Pulmonary artery endothelial cell (primary cell): Measurements from ENCODE around the gene ADAMTS13. TPM values are rescaled to one million over a fixed set of nuclear protein-coding genes. Genes with fewer than 3 reads are reported as not detected.

Experiments
- DNase-seq: peaks from one replicate; pipeline ENCODE4 v3.0.0-alpha.2; 2011; ENCODE audit warnings: low read depth, low spot score
- total RNA-seq: library from RNA; depleted of rRNA; stranded (reverse); fragments of >200 nt; gene quantifications from 2 replicates; pipeline ENCODE4 v1.2.3, GENCODE V29; 2014

ADAMTS13 gene
- total RNA-seq, 1 donor from 2014 or later, result 0.66 TPM

DNA sequence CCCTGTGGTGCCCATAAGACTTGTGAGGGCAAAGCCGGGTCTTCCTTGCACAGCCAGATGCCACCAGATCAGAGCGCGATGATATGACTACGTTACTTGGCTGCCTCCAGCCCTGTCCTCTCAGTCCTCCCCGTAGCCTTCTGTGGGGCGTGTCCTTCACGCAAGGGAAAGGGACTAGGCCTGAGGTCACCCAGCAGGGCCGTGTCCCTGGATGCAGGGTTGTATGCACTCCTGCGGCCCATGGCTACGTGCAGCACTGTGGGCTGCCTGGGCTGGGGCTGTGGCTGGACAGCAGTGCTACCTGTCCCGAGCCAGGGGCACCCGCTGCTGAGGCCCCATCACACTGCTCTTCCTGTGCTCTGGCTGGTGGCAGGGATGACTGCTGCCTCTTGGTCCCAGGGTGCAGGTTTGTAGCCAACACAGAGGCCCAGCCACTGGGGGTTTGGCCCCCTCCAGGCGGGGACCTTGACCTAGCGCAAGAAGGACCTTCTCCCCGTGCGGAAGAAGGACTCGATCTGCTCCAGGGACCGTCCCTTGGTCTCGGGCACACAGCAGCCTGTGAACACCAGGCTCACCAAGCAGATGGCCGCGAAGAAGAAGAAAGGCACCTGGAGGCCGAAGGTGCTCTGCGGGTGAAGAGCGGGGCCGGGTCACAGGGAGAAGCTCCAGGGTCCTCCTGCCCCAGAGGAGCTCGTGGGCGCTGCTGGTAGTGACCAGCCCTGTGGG is 49.5 kb downstream of the ADAMTS13 start:
- DNase-seq, result no peak

DNA sequence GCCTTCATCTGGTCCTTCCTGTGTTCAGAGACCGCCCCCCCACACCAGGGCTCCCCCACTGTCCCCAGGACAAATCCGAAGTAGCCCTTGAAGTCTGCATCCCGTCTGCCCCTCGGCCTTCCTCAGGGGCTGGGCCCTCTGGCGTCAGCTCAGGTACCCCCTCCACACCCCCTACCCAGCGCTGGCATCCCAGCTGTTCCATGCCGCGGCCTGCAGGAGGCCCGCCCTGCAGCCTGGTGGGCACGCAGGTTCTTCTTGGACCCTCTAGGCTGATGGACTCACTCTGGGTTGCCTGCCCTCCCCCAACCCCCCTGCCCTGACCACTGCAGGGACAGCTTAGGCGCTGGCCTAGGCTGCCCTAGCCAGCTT is 50.1 kb downstream of the ADAMTS13 start:
- no peak for DNase-seq

DNA sequence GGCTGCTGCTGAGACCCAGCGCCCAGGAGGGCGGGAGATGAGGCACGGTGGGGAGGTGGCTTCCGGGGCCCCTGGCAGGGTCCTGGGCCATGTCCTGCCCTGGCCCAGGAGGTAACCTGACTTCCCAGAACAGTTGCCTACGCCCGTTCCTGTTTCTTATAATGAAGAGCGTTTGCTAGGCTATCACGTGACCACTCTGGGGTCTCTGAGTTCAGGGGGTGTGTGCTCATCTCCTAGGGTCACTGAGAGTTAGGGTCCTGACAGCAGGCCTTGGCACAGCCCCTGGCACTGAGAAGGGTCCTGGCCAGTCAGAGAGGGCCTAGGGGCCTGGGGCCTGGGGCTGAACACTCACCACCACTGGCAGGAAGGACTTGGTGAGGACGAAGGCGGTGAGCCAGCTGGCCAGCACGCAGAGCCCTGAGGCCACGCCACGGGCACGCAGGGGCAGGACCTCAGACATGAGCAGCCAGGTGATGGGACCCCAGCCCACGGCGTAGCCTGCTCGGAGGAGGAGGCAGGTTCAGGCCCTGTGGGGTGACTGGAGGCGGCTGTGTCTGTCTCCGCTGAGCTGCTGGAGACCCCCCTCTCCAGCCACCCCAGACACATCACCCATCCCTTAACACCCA is 50.7 kb downstream of the ADAMTS13 start:
- DNase-seq, result no peak

DNA sequence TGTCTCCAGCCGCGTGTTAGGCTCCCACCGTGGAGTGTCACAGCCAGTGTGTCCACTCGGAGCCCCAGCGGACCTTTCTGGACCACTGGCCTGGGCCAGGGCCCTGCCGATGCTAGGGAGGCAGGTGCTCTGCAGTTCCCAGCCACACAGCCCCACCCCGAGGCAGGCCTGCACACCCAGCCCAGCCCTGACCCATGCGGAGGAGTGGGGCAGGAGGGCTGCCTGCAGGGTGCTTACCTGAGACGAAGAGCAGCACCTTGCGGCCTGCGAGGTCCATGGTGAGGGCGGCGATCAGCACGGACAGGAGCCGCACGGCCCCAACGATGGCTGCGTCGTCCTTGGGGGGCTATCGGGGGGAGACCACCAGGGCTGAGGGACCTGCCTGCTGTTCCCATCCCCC is 51.6 kb downstream of the ADAMTS13 start:
- DNase-seq, result no peak

DNA sequence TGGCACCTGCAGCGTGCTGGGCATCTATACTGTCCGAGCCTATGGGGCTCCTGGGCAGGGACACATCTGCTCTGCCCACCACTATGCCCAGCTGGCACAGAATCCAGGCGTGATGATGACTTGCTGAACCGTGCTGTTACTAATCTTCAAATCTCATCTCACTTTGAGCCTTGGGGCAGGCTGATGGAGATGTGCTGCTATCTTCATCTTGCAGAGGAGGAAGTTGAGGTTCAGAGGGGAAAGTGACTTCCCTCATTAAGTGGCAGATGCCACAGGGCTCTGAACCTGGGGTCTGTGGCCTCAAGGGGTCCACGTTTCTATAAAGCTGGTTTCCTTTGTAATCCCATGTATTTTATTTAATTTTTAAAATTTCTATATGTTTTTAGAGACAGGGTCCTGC is 52.0 kb downstream of the ADAMTS13 start:
- no peak for DNase-seq

DNA sequence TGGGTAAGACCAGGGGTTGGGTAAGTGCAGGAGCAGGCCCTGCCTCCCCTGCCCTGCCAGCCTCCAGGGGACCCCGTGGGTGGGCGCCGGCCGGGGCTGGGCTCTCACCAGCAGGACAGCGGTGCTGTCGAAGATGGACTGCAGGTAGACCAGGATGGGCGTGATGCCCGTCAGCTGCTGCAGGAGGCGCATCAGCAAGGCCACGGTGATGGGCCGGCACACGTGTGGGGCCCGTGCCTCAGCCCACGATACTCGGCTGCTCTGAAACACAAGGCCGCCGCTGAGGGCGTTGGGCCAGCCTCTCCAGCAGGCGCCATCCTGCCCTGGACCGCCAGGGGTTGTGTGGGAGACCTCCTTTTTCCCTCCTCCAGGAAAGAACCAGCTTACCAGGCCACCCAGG is 52.7 kb downstream of the ADAMTS13 start:
- DNase-seq, result no peak

DNA sequence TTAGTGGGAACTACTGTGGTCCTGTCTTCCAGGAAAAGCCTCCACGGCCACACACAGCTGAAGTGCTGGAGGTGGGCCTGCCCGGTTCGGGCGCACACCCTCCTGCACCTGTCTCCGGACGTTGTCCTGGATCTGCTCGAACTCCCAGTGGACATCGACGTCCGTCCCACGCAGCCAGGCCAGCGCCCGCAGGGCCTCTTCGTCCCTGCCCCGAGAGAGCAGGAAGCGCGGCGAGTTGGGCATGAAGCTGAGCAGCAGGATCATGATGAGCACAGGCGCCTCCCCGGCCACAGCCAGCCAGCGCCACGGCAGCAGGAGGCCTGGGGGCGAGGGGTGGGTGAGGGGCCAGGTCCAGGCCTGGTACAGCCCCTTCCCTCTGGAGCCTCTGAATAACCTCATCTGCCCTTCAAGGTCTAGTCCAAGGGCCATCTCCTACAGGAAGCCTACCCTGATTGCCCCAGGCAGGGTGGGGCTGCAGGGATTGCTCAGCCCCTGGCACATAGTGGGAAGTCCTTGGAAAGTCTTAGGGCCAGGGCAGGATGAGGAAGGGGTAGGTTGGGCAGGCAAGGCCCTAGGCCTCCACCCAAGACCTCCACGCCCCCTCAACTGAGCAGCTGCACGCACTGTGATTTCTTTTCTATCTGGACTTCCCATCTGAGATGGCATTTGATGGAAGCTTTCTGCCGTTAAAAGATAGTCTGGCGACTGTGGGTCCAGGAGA is 53.3 kb downstream of the ADAMTS13 start:
- DNase-seq, result no peak

DNA sequence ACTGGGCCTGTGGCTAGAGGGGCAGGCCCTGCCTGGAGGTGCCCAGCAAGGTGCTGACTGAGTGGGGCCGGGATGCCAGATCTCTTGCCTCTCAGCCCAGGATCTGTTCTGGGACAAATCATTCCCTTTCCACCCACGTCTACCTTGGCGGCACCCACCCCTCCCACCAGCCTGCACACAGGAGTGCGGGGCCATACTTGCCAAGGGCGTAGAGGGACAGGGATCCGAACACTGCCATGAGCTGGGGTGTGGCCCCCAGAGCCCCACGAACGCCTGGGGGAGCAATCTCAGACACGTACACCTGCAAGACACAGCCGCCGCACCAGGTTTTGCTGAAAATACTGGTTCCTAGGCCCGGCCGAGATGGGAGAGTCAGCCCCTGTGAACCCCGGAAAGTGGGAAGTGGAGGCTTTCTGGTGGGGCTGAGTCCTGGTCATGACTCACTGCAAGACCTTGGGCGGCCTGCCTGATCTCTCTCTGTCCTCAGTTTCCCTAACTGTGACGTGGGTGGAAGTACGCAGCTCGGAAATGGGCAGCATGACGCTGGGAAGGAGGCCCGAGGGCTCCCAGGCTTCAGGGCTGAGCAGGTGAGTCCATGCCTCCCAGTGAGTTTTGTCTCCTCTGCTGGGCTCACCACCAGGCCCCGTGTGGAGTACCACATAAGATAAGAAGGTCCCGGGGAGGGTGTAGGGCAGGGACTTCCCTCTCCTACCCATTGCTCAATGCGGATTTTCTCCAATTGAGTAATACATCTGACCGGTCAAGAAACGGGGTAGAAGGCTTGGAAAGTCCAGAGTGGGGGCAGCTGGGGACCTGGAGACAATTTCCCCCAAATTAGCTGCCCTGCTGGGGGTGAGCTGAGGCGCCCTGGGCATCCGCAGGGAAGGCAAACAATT is 54.1 kb downstream of the ADAMTS13 start:
- no peak for DNase-seq

DNA sequence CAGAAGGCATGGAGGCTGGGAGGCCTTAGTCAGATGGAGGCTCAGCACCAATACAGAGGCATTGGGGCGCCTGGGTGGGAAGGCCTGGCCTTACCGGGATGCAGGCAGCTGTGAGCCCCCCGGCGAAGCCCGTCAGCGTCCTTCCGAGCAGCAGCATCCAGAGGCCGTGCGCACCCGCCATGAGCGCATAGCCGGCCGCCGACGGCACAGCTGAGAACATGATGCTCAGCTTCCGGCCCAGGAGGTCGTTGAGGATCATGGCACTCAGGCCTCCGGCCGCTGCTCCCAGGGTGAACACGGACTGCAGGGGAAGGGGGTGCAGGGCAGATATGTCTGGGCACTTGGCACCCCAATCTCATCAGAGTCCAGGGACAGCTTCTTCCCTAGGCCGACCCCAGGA is 54.8 kb downstream of the ADAMTS13 start:
- no peak for DNase-seq

DNA sequence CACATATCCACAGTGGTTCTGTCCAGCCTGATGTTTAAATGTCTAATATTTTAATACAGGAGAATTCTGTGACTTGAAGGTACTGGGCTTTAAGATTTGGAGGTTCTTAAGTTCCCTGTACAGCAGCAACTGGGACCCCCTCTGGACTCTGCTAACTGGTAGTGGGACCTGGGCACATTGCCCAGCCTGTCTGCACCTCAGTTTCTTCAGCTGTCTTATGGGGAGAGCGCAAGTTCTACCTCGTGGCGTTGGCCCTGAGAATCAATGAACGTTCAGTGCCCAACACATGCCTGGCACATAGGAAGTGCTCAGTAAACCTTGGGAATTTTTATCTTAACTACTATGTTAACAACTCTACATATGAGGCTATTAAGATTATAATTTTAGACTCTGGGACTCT is 55.3 kb downstream of the ADAMTS13 start:
- no peak for DNase-seq

DNA sequence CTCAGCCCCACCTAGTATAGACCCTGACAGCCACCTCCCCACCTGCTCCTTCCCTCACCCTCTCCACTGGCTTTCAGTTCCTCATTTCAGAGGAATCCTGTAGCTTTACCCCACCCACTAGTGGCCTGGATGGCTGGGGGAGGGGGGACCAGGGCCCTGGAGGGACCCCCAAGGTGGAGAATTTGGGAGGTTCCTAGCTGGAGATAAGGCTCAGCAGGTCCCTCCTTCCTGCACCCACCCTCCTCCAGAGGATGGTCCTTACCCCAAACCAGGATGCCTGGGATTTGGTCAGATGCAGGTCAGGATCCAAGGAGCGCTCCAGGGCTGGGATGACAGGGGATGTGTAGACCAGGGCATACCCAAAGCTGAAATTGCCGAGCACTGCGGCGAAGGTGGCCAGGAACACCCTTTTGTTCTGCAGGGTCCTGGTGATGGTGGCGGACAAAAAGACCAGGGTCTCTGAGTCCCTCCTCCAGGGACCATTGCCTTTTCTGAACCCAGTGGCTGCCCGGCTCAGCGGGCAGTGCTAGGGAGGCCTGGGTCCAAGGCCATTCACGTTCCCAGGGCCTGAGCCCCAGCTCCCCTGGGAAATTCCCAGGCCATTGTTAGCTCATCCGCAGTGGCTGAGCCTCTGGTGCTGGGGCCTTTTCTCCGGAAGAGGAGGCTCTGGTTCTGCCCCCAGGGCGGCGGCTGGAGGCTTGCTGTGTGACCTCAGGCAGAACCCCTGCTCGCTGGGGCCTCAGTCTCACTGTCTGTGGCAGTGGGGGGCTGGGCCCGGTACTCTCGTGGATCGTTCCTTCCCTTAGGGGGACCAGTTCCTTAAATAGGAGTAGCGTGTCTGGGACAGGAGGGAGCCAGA is 56.1 kb downstream of the ADAMTS13 start:
- DNase-seq, result peak; percentile 39

DNA sequence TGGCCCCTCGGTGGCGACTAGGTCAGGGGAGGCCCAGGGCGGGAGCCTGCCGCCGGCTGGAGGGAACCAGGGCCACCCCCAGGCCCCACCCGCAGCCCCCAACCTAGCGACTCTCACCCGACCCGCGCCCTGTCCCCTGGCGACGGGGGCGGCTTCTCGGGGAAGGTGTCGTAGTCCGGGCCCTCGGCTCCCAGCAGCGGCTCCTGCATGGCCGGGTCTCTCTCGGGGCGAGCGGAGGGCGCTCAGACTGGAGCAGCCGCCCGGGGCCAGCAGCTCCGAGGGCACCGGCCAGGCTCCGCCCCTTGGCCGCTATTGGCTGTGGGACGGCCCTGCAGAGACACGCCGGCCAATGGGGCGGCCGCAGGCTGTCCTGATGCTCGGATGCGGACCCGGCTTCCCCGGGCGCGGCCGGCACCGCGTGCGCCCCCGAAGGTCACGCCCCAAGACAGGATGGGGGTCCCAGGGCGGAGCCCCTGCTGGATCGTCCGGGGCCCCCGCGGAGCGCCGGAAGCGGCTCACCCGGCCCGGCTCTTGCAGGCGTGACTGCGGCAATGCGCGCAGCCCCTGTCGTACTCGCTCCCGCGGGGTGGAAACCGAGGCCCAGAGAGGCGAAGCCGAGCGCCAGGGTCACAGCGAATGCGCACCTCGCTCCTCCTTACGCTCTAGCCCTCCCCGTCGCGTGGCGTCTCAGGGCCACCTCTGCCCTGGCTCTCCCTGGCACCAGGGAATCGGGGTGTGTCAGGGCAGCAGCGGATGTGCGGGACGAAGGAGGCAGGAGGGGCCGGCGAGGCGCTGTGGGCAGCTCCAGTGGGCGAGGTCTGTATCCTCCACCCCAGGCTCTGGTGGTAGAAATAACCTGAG is 56.9 kb downstream of the ADAMTS13 start, which contains the start of gene SLC2A6:
Gene SLC2A6 (minus strand): TSS at position 249 of the 861 bp plus-strand sequence. CDS start 40 bp downstream, at position 209.
- peak; percentile 51 for DNase-seq

DNA sequence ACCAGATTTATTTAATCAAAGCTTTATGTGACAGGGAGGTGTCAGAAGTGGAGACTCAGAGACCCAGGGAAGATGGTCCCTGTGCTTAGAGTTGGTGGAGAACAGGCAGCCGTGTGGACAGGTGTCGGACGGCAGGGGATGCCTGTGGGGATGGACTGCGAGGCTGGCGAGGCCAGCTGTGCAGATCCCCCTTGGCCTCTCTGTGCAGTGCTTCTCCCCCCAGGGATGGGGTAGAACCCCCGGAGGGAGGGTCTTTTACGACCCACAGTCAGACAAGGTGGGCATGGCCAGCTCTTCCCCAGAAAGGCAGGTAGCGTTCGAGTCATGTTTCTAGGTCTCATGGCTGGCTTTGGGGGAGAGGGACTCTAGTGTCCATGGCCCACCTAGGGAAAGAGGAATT is 61.4 kb downstream of the ADAMTS13 start:
- no peak for DNase-seq

DNA sequence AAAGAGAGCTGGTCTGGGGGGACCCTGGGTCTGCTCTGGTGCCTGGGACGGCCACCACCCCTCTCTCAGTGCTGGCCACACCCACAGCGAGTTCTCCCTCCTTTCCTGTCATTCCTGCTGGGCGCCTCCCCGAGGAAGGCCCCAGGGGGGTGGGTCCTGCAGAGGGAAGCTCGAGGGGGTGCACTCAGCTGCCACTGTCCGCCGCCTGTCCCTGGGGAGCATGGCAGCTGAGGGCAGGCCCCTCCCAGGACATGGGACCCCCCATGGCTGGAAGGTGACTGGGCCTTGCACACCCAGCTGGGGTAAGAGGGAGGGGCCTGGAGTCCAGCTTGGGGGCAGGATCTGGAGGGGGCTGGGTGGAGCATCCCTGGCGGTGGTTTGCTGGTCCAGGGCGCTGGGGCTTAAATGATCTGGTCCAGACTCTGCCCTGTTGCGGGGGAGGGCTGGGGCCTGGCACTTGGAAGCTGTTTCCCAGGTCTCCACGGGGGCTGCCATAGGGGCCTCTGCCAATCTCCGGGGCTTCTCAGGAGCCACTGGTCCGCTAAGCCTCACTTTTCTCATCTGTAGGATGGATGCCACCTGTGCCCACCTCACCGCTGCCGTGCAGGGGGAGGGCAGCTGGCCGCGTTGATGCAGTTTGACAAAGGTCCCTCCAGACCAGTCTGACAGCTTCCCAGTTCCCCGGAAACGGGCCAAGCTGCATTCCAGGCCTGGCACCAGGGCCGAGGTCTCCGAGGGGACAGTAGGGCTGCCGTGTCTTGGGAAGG is 62.7 kb downstream of the ADAMTS13 start:
- no peak for DNase-seq

DNA sequence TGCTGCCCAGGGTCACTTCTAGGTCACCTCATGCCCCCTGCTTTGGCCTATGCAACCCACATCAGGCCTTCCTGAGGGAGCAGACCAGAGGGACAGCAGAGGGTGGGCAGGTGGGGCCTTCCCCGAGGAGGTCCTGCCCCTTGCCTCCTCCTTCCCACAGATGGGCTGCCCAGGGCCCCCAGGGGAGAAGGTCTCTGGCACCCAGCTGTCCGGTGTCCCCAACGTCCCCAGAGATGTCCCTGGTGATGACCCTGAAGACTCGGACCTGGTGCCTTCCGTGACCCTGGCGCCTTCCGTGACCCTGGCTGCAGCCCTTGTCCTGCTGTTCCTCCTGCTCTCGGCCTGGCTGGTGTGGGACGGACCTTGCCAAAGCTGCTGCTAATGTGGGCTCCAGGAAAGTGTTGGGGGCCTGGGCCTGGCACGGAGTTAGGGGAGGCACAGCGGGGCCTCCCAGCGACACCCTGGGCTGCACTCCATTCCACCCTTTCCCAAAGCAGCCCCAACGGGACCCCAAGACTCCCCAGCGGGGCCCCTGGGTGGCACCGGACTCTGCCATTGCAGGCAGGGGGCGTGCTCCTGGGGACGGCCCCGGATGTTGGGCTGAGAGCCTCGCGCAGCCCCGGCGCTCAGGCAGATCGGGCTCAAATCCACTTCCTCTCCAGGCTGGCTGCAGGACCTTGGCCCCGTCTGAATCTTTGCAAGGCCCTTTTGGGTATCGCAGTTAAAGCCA is 63.5 kb downstream of the ADAMTS13 start:
- DNase-seq, result no peak

DNA sequence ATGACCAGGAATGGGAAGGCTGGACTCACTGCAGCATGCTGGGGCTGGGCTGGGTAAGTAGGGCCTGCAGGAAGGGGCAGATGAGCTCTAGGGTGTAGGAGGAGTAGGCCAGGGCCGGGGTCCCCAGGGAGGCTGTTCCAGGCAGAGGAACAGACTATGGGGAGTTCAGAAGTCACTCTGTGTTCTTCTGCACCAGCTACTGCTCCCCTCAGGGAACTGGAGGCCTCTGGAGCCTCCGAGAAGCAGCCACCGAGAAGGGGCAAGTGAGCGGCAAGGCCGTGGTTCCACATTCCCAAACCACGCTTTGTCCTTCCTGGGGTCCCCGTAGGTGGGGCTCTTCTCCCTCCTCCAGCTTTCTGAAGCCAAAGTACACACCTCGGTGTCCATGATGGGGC is 65.2 kb downstream of the ADAMTS13 start:
- no peak for DNase-seq

DNA sequence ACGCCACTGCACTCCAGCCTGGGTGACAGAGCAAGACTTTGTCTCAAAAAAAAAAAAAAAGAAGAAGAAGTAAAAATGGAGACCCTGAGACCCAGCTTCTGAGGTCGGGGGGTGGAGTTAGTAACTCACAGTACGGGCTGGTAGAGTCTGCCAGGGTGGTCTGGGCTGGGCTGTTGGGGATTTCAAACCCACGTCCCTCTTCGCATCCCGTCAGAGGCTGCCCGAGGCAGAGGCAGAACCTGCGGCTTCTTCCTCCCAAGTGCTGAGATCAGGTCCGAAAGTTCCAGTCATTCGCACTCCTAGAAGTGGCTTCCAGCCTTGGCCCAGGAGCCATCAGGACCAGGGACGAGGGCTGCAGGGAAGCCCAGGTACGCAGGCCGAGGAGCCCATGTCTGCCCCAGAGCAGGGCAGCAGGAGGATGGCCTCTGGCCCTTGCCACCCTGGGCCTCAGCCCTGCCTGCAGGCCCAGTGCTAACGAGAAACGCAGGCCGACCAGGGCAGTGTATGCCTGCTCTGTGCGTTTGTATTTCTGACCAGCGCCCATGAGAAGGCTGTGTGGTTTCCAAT is 66.6 kb downstream of the ADAMTS13 start:
- DNase-seq, result no peak
